MM.1S (cell line): ENCODE data around the gene TATDN2.

Experiments
- DNase-seq: peaks from one replicate; pipeline ENCODE4 v3.0.0-alpha.2; 2015
- H2AFZ ChIP-seq: fragments of 300-600 bp; sonication (generic); 2 replicates; pipeline ENCODE4 v1.6.0; 2016; ENCODE audit warnings: antibody characterized with exemption, low read length
- H3F3A ChIP-seq: fragments of 300-600 bp; sonication (generic); 2 replicates; pipeline ENCODE4 v1.6.1; 2016; ENCODE audit warnings: mild to moderate bottlenecking, antibody characterized with exemption, low read length, moderate library complexity, mixed read lengths; ENCODE audit not compliant: insufficient read depth
- H3K27ac ChIP-seq: fragments of 300-600 bp; sonication (generic); 2 replicates; pipeline ENCODE4 v1.5.1; 2016; ENCODE audit warnings: mild to moderate bottlenecking, low read length
- H3K27me3 ChIP-seq: fragments of 300-600 bp; sonication (generic); replicated peaks from 2 replicates; pipeline ENCODE4 v1.6.0; 2016; ENCODE audit warnings: low read length; ENCODE audit not compliant: insufficient read depth
- H3K36me3 ChIP-seq: fragments of 300-600 bp; sonication (generic); replicated peaks from 2 replicates; pipeline ENCODE4 v1.6.1; 2016; ENCODE audit warnings: mild to moderate bottlenecking, low read length, mixed read lengths; ENCODE audit not compliant: insufficient read depth
- H3K4me1 ChIP-seq: fragments of 300-600 bp; sonication (generic); 2 replicates; pipeline ENCODE4 v1.6.1; 2016; ENCODE audit warnings: low read length, mixed read lengths
- H3K4me2 ChIP-seq: fragments of 300-600 bp; sonication (generic); 2 replicates; pipeline ENCODE4 v1.6.0; 2016; ENCODE audit warnings: low read depth, low read length
- H3K4me3 ChIP-seq: fragments of 300-600 bp; sonication (generic); 2 replicates; pipeline ENCODE4 v1.5.1; 2016; ENCODE audit warnings: low read length, mixed read lengths
- H3K79me2 ChIP-seq: fragments of 300-600 bp; sonication (generic); 2 replicates; pipeline ENCODE4 v1.6.1; 2016; ENCODE audit warnings: mixed run types, low read length, mixed read lengths
- H3K9ac ChIP-seq: fragments of 300-600 bp; sonication (generic); 2 replicates; pipeline ENCODE4 v1.6.1; 2016; ENCODE audit warnings: low read length, mixed read lengths
- H3K9me2 ChIP-seq: fragments of 300-600 bp; sonication (generic); replicated peaks from 2 replicates; pipeline ENCODE4 v1.6.1; 2016; ENCODE audit warnings: mild to moderate bottlenecking, low read length, mixed read lengths; ENCODE audit not compliant: insufficient read depth
- H3K9me3 ChIP-seq: fragments of 300-600 bp; sonication (generic); replicated peaks from 2 replicates; pipeline ENCODE4 v1.6.1; 2016; ENCODE audit warnings: mild to moderate bottlenecking, low read length, mixed read lengths; ENCODE audit not compliant: insufficient read depth
- H4K20me1 ChIP-seq: fragments of 300-600 bp; sonication (generic); 2 replicates; pipeline ENCODE4 v1.6.1; 2016; ENCODE audit warnings: mild to moderate bottlenecking, low read length, moderate library complexity, mixed read lengths; ENCODE audit not compliant: insufficient read depth
- EZH2 ChIP-seq: fragments of 300-600 bp; sonication (generic); optimal IDR thresholded peaks from 2 replicates; pipeline ENCODE3; 2017; ENCODE audit warnings: low read depth, mild to moderate bottlenecking, antibody characterized with exemption, low read length, mixed read lengths
- EZH2phosphoT487 ChIP-seq: fragments of 300-600 bp; sonication (generic); IDR thresholded peaks from 2 replicates; pipeline ENCODE4 v1.6.1; 2018; ENCODE audit warnings: antibody characterized with exemption, low read length
- TF ChIP-seq, protein P1 (sequence below): fragments of 300-600 bp; sonication (generic); IDR thresholded peaks from 2 replicates; pipeline ENCODE4 v1.5.1; 2016; ENCODE audit warnings: antibody characterized with exemption, low read length, mixed read lengths

TATDN2 gene

DNA sequence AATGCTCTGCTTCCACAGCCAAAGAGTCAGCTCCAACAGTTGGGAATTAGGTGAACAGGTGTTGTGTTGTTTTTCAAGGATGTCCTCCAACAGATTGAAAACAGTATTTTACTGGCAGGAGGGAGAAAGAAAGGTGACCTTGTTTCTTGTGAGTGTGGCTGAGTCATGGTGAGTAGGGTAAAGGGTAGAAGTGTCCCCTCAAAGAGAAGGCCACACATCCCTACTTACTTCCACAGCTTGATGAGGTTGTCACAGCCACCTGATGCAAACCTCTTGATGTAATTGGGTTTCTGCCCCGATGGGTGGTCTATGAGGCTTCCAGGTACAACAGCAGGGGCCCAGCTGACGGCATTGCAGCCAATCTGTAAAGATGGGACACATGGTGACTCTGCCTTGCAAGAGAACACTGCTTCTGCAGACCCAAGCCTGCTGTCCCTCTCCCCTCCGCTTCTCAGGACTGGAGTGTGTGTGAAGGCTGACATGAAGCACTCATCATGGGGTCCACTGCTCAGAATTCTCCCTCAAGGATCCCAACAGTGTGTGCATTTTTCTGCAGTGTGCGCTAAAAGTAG is 57.2 kb downstream of the TATDN2 start:
- Histone ChIP-seq H3K27me3 (no peaks in the 10 kb centered on the region), H3K9ac (no peak overlapping the region), H3K27ac (no peak overlapping the region), H3K79me2 (peaks cover 12% of the 10 kb centered on the region; the same call in 1 of the 2 replicates), H3K36me3 (peaks cover 17% of the 10 kb centered on the region), H3F3A (peaks cover 2% of the 10 kb centered on the region; the same call in 1 of the 2 replicates), H3K4me3 (no peak overlapping the region), H4K20me1 (0 out of 2 replicates have a peak, but pooled peaks cover 3% of the 10 kb centered on the region), H3K9me3 (no peaks in the 10 kb centered on the region), H3K4me2 (no peak overlapping the region), H3K4me1 (peaks cover under 1% of the 10 kb centered on the region; the same call in 1 of the 2 replicates), H3K9me2 (no peaks in the 10 kb centered on the region), H2AFZ (no peak overlapping the region)
- DNase-seq = no peak
- no peak for TF ChIP-seq EZH2
- TF ChIP-seq, protein P1, sequence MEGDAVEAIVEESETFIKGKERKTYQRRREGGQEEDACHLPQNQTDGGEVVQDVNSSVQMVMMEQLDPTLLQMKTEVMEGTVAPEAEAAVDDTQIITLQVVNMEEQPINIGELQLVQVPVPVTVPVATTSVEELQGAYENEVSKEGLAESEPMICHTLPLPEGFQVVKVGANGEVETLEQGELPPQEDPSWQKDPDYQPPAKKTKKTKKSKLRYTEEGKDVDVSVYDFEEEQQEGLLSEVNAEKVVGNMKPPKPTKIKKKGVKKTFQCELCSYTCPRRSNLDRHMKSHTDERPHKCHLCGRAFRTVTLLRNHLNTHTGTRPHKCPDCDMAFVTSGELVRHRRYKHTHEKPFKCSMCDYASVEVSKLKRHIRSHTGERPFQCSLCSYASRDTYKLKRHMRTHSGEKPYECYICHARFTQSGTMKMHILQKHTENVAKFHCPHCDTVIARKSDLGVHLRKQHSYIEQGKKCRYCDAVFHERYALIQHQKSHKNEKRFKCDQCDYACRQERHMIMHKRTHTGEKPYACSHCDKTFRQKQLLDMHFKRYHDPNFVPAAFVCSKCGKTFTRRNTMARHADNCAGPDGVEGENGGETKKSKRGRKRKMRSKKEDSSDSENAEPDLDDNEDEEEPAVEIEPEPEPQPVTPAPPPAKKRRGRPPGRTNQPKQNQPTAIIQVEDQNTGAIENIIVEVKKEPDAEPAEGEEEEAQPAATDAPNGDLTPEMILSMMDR = no peak
- no peak for TF ChIP-seq EZH2phosphoT487

DNA sequence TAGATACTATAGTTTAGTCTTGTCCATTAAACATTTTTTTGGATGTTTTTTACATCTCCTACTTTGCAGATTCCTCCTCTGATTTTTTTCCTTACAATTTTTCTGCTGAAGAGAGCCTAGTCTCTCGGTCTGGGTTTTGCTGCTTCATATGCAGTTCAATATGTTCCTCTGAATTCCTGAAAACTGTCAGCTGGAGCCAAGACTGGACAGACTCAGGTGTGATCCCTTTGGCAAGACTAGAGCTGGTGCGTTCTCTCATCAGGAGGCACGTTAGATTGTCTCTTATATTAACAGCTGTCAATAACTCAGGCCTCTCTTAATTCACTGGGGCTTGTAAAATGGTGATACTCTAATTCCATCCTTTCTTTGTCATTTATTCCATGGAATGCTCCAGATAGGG is 57.9 kb downstream of the TATDN2 start:
- Histone ChIP-seq H3K9me3 (no peaks in the 10 kb centered on the region), H3F3A (peaks cover 2% of the 10 kb centered on the region; the same call in 1 of the 2 replicates), H3K9ac (no peak overlapping the region), H3K79me2 (peaks cover 4% of the 10 kb centered on the region; the same call in 1 of the 2 replicates), H4K20me1 (0 out of 2 replicates have a peak, but pooled peaks cover 3% of the 10 kb centered on the region), H3K4me2 (no peak overlapping the region), H3K4me3 (no peak overlapping the region), H3K27ac (no peak overlapping the region), H2AFZ (no peak overlapping the region), H3K27me3 (no peaks in the 10 kb centered on the region), H3K4me1 (no peaks in the 10 kb centered on the region), H3K9me2 (no peaks in the 10 kb centered on the region), H3K36me3 (peaks cover 14% of the 10 kb centered on the region)
- no peak for TF ChIP-seq EZH2
- TF ChIP-seq, protein P1 = no peak
- TF ChIP-seq EZH2phosphoT487 = no peak
- no peak for DNase-seq

DNA sequence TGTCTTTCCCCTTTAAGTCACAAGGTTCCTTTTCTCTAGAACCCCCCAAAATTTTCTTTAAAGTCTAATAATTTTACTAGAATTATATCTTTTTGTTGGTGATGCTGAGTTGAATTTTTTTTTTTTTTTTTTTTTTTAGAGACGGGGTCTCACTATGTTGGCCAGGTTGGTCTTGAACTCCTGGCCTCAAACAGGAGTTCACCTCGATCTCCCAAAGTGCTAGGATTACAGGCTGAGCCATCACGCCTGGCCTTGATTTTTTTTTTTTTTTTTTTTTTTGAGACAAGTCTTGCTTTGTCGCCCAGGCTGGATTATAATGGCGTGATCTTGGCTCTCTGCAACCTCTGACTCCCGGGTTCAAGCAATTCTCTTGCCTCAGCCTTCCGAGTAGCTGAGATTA is 60.4 kb downstream of the TATDN2 start:
- H4K20me1 ChIP-seq = no peaks in the 10 kb centered on the region
- TF ChIP-seq EZH2phosphoT487 (no peak), EZH2 (no peak)
- TF ChIP-seq, protein P1 = no peak
- H3K9me2 ChIP-seq = no peaks in the 10 kb centered on the region
- no peak overlapping the region for H3K4me2 ChIP-seq
- no peaks in the 10 kb centered on the region for H3K27me3 ChIP-seq
- H3K4me3 ChIP-seq = no peak overlapping the region
- no peak overlapping the region for H3K27ac ChIP-seq
- no peaks in the 10 kb centered on the region for H3K79me2 ChIP-seq
- H3K36me3 ChIP-seq = peaks cover 8% of the 10 kb centered on the region
- H3K9me3 ChIP-seq = no peaks in the 10 kb centered on the region
- no peaks in the 10 kb centered on the region for H3K4me1 ChIP-seq
- peaks cover 2% of the 10 kb centered on the region; the same call in 1 of the 2 replicates for H3F3A ChIP-seq
- no peak overlapping the region for H3K9ac ChIP-seq
- no peak overlapping the region for H2AFZ ChIP-seq
- no peak for DNase-seq
